A549 (cell line): ENCODE data around the gene ARL5C. TPM values are rescaled to one million over a fixed set of nuclear protein-coding genes. Genes with fewer than 3 reads are reported as not detected.

ENCODE experiments used
- ATAC-seq, 2 experiments: fragments of 200-7000 bp in 1 of 2; fragments of >200 bp in 1 of 2; cut with Nextera tagmentation in 1 of 2; cut with Tn5 transposase in 1 of 2; 3 replicates each; pipeline versions ENCODE4 v1.8.0 to v1.9.1; 2018 to 2020; ENCODE audit warnings: mild to moderate bottlenecking in 1 of 2, moderate library complexity in 1 of 2
- CTCF ChIA-PET: fragments of 300-600 bp; sonication (Branson Sonifier 250); formaldehyde crosslinking; extraction: SDS; loops from one replicate; lab custom pipeline; 2021; ENCODE audit warnings: antibody characterized with exemption, inconsistent platforms; lab: Yijun Ruan, JAX
- POLR2A ChIA-PET: fragments of 350-600 bp; formaldehyde crosslinking; extraction: SDS; loops from one replicate; lab custom pipeline; 2021; ENCODE audit warnings: antibody characterized with exemption, inconsistent platforms; lab: Yijun Ruan, JAX
- DNase-seq, 2 experiments: peaks; one replicate each; pipeline versions ENCODE4 v3.0.0 to v3.0.0-alpha.2; 2011 to 2016; ENCODE audit warnings: low read depth in 1 of 2, low spot score in 1 of 2
- FAIRE-seq: peaks from 2 replicates; lab custom pipeline; 2011; peaks lifted over from hg19 to GRCh38; lab: Jason Lieb, UNC
- H3K27ac ChIP-seq, 2 experiments: fragments of >200 bp; sonication (Bioruptor Twin); formaldehyde crosslinking; 3 replicates each; pipeline ENCODE4 v1.5.1; 2016 to 2017
- H3K4me1 ChIP-seq: fragments of >200 bp; sonication (Bioruptor Twin); formaldehyde crosslinking; 3 replicates; pipeline ENCODE4 v1.6.1; 2016
- H3K4me2 ChIP-seq: fragments of >200 bp; sonication (Bioruptor Twin); formaldehyde crosslinking; 3 replicates; pipeline ENCODE4 v1.6.1; 2016
- H3K4me3 ChIP-seq: fragments of >200 bp; sonication (Bioruptor Twin); formaldehyde crosslinking; 3 replicates; pipeline ENCODE4 v1.5.1; 2016
- H3K9me3 ChIP-seq: fragments of >200 bp; sonication (Bioruptor Twin); formaldehyde crosslinking; 3 replicates; pipeline ENCODE4 v1.6.1; 2016
- BHLHE40 ChIP-seq: IDR thresholded peaks from 2 replicates; pipeline ENCODE4 v1.6.1; 2012; ENCODE audit warnings: low read depth, low read length, inconsistent platforms
- CHD4 ChIP-seq: fragments of 200-600 bp; sonication (generic); IDR thresholded peaks from 2 replicates; pipeline ENCODE4 v1.6.1; 2016; ENCODE audit warnings: antibody characterized with exemption, mild to moderate bottlenecking, borderline replicate concordance
- EHMT2 ChIP-seq: fragments of 200-600 bp; sonication (generic); IDR thresholded peaks from 2 replicates; pipeline ENCODE4 v1.6.1; 2016; ENCODE audit warnings: antibody characterized with exemption, low read depth, mild to moderate bottlenecking, moderate library complexity
- ESRRA ChIP-seq: fragments of 150-350 bp; IDR thresholded peaks from 2 replicates; pipeline ENCODE4 v1.6.1; 2014; ENCODE audit warnings: mild to moderate bottlenecking, low read length, borderline replicate concordance
- FOSB ChIP-seq: fragments of 250-450 bp; sonication (Bioruptor Pico); IDR thresholded peaks from 2 replicates; pipeline ENCODE4 v1.5.0; 2020; ENCODE audit warnings: mild to moderate bottlenecking, moderate library complexity
- FOSL2 ChIP-seq, 2 experiments: fragments of 450-650 bp in 1 of 2; fragments of >200 bp in 1 of 2; sonication (Bioruptor Twin) in 1 of 2; formaldehyde crosslinking; IDR thresholded peaks; 2 replicates each; pipeline versions ENCODE4 v1.5.0 to v1.6.1; 2016 to 2020; ENCODE audit warnings: mild to moderate bottlenecking in 1 of 2, moderate library complexity in 1 of 2
- FOXS1 ChIP-seq: fragments of 250-450 bp; sonication (Bioruptor Pico); IDR thresholded peaks from 2 replicates; pipeline ENCODE4 v1.5.0; 2020; ENCODE audit warnings: mild to moderate bottlenecking, moderate library complexity
- HOXA7 ChIP-seq: fragments of 250-450 bp; sonication (Bioruptor Pico); IDR thresholded peaks from 2 replicates; pipeline ENCODE4 v1.5.0; 2020; ENCODE audit warnings: mild to moderate bottlenecking, moderate library complexity
- JUNB ChIP-seq: fragments of >200 bp; sonication (Bioruptor Twin); formaldehyde crosslinking; IDR thresholded peaks from 2 replicates; pipeline ENCODE4 v1.6.1; 2016
- KDM1A ChIP-seq: fragments of 200-600 bp; sonication (generic); IDR thresholded peaks from 2 replicates; pipeline ENCODE4 v1.6.1; 2016; ENCODE audit warnings: low read depth, mild to moderate bottlenecking
- MAFK ChIP-seq: fragments of 450-650 bp; IDR thresholded peaks from 2 replicates; pipeline ENCODE4 v1.6.1; 2014; ENCODE audit not compliant: partially characterized antibody
- MAZ ChIP-seq: fragments of 150-350 bp; IDR thresholded peaks from 2 replicates; pipeline ENCODE4 v1.6.1; 2014; ENCODE audit warnings: antibody characterized with exemption, low read depth, low read length, borderline replicate concordance
- MYC ChIP-seq: IDR thresholded peaks from 2 replicates; pipeline ENCODE4 v1.6.1; 2012; ENCODE audit warnings: mild to moderate bottlenecking, inconsistent platforms, low read length, improper control_type of control experiment, borderline replicate concordance
- NFE2L2 ChIP-seq: fragments of 150-350 bp; conservative IDR thresholded peaks from 2 replicates; pipeline ENCODE4 v1.6.1; 2014; ENCODE audit warnings: low read length
- PHF8 ChIP-seq: fragments of 200-600 bp; sonication (generic); IDR thresholded peaks from 2 replicates; pipeline ENCODE4 v1.6.1; 2016; ENCODE audit warnings: low read depth, mild to moderate bottlenecking, antibody characterized with exemption, moderate library complexity, borderline replicate concordance
- POLR2A ChIP-seq: IDR thresholded peaks from 2 replicates; pipeline ENCODE4 v1.6.1; 2012; ENCODE audit warnings: mild to moderate bottlenecking, low read length
- RAD21 ChIP-seq, 2 experiments: fragments of >200 bp in 1 of 2; sonication (Bioruptor Twin) in 1 of 2; formaldehyde crosslinking in 1 of 2; IDR thresholded peaks in 1 of 2; conservative IDR thresholded peaks in 1 of 2; 2 replicates in 1 of 2; 3 replicates in 1 of 2; pipeline ENCODE4 v1.6.1; 2012 to 2018; ENCODE audit warnings: inconsistent platforms in 1 of 2
- SREBF2 ChIP-seq: fragments of 450-650 bp; IDR thresholded peaks from 2 replicates; pipeline ENCODE4 v1.6.1; 2014; ENCODE audit warnings: mild to moderate bottlenecking, moderate library complexity
- TFCP2L1 ChIP-seq: fragments of 250-450 bp; sonication (Bioruptor Pico); IDR thresholded peaks from 2 replicates; pipeline ENCODE4 v1.5.0; 2021; ENCODE audit warnings: mild to moderate bottlenecking
- ZC3H11A ChIP-seq: fragments of 450-650 bp; IDR thresholded peaks from 2 replicates; pipeline ENCODE4 v1.6.1; 2014; ENCODE audit warnings: antibody characterized with exemption, mild to moderate bottlenecking
- ZFP36 ChIP-seq: fragments of 450-650 bp; IDR thresholded peaks from 2 replicates; pipeline ENCODE4 v1.6.1; 2014; ENCODE audit warnings: borderline replicate concordance; ENCODE audit not compliant: partially characterized antibody
- ZSCAN20 ChIP-seq: fragments of 250-450 bp; sonication (Bioruptor Pico); IDR thresholded peaks from 2 replicates; pipeline ENCODE4 v1.8.0; 2022; ENCODE audit warnings: mild to moderate bottlenecking, moderate library complexity
- WGBS: methylation state at CpG from one replicate; pipeline ENCODE4 v1.1.6; 2017; ENCODE audit errors: missing lambda C conversion rate; 5-methylcytosine and 5-hydroxymethylcytosine counted together
- polyA plus RNA-seq, 4 experiments: library from polyadenylated mRNA; depleted of rRNA in 3 of 4; stranded (reverse); fragments of >200 nt; fragmentation: RNase III in 1 of 4; extraction: RNeasy Plus Mini Kit Qiagen cat#74134 plus additional on column Dnase treatment in 1 of 4; gene quantifications; 2 replicates in 3 of 4; 3 replicates in 1 of 4; pipeline ENCODE4 v1.2.3, GENCODE V29; 2011 to 2017
- TF ChIP-seq, protein P1 (sequence below): IDR thresholded peaks from 2 replicates; pipeline ENCODE4 v1.6.1; 2012
- TF ChIP-seq, protein P2 (sequence below): fragments of 450-650 bp; IDR thresholded peaks from 2 replicates; pipeline ENCODE4 v1.6.1; 2014; ENCODE audit warnings: antibody characterized with exemption
- TF ChIP-seq, protein P3 (sequence below): IDR thresholded peaks from 2 replicates; pipeline ENCODE4 v1.6.1; 2012; ENCODE audit warnings: low read depth, borderline replicate concordance

ARL5C gene
- polyA plus RNA-seq, 2 of the 4 experiments (the other 2 are of a cell fraction), result not detected

DNA sequence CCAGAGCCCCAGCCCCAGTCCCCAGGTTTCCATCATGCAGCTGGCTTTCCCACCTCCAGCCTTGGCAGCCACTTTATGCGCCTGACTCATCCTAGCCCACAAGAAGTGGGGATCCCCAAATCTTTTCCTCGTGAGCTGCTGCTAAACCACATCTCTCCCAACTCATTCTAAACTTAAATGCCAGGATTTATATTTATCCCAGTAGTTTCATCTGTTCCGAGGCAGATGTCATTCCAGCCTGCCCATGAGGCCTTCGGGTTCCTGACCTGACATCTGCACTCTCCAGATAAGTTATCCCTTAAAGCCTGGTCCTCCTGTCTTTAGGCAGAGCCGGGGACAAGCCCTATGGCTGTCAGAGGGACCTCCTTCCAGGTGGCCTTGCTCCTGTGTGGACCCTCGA lies 31.1 kb downstream of the ARL5C start:
- H3K4me3 ChIP-seq, result no peak overlapping the region
- H3K27ac ChIP-seq, result no peak overlapping the region
- FAIRE-seq (no peak), ATAC-seq (no peak), DNase-seq (no peak)
- 0 out of 3 replicates have a peak, but pooled peaks cover 8% of the 10 kb centered on the region for H3K4me1 ChIP-seq
- ChIA-PET CTCF (interaction anchor here (0.9 to 2.0 kb wide), 8 partner anchors 10 to 152 kb away, joined by 3 to 5 read pairs (median 4); no protein-coding TSS in a partner anchor), POLR2A (no interaction called here)
- H3K4me2 ChIP-seq, result no peak overlapping the region
- no peaks in the 10 kb centered on the region for H3K9me3 ChIP-seq
- TF ChIP-seq POLR2A (no peak), FOSB (no peak), BHLHE40 (no peak), JUNB (no peak), PHF8 (no peak), ZFP36 (no peak), EHMT2 (no peak), ZSCAN20 (no peak), TFCP2L1 (CRISPR knock-in tag) (no peak), FOXS1 (CRISPR knock-in tag) (no peak), SREBF2 (no peak), ZC3H11A (no peak), MYC (no peak), ESRRA (no peak), MAZ (no peak), RAD21 (conservative IDR thresholded peaks at IDR 0.05 in 1 of 2, IDR thresholded peaks at IDR 0.05 in 1 of 2) (no peak)
- TF ChIP-seq, protein P1, sequence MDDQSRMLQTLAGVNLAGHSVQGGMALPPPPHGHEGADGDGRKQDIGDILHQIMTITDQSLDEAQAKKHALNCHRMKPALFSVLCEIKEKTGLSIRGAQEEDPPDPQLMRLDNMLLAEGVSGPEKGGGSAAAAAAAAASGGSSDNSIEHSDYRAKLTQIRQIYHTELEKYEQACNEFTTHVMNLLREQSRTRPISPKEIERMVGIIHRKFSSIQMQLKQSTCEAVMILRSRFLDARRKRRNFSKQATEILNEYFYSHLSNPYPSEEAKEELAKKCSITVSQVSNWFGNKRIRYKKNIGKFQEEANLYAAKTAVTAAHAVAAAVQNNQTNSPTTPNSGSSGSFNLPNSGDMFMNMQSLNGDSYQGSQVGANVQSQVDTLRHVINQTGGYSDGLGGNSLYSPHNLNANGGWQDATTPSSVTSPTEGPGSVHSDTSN, result no peak
- TF ChIP-seq, protein P2, sequence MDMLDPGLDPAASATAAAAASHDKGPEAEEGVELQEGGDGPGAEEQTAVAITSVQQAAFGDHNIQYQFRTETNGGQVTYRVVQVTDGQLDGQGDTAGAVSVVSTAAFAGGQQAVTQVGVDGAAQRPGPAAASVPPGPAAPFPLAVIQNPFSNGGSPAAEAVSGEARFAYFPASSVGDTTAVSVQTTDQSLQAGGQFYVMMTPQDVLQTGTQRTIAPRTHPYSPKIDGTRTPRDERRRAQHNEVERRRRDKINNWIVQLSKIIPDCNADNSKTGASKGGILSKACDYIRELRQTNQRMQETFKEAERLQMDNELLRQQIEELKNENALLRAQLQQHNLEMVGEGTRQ, result no peak
- WGBS, result 65% methylated on average over 6 of the region's 6 CpGs

DNA sequence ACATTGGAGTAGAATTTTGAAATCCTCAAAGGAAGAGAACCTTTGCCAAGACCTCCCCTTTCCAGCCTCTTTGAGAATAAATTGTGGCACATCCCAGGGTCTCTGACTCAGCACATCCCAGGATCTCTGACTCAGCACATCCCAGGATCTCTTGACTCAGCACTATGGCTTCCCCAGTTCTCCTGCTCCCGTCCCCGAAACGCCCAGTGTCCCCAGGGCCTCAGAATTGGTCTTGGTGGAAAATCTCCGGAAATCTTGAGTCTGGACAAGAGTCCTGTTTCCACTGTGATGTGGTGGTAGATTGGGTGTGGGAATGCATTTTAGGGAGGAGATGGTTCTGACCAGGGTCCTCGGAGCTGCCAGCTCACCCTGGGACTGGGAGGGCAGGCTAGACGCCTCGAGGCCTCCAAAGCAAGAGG lies 33.8 kb downstream of the ARL5C start:
- 93% methylated on average over 7 of the region's 7 CpGs for WGBS
- CTCF ChIA-PET, result no interaction called here
- Histone ChIP-seq H3K9me3 (no peaks in the 10 kb centered on the region), H3K4me3 (no peak overlapping the region), H3K27ac (peak overlapping the region in 1 of 2 experiments; percentile 49; a peak in 3 of 6 replicates), H3K4me2 (no peak overlapping the region), H3K4me1 (0 out of 3 replicates have a peak, but pooled peaks cover 8% of the 10 kb centered on the region)
- DNase-seq, result peak in 1 of 2 experiments; percentile 51
- no peak for FAIRE-seq
- peak; percentile 60 to 65; a peak in 3 of 6 replicates for ATAC-seq
- TF ChIP-seq NFE2L2, result peak; percentile 62
- TF ChIP-seq FOSL2 (IDR thresholded peaks at IDR 0.05), result no peak
- TF ChIP-seq FOSL2 (CRISPR knock-in tag; IDR thresholded peaks at IDR 0.05), result 0 out of 2 replicates have a peak, but pooled peaks have one; percentile 4
- peak; percentile 98 for TF ChIP-seq MAFK
- TF ChIP-seq, protein P3, sequence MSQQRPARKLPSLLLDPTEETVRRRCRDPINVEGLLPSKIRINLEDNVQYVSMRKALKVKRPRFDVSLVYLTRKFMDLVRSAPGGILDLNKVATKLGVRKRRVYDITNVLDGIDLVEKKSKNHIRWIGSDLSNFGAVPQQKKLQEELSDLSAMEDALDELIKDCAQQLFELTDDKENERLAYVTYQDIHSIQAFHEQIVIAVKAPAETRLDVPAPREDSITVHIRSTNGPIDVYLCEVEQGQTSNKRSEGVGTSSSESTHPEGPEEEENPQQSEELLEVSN, result no peak
- TF ChIP-seq KDM1A, result no peak
- no peak for TF ChIP-seq HOXA7 (CRISPR knock-in tag)
- TF ChIP-seq RAD21 (conservative IDR thresholded peaks at IDR 0.05 in 1 of 2, IDR thresholded peaks at IDR 0.05 in 1 of 2), result no peak
- TF ChIP-seq, protein P1, result no peak
- TF ChIP-seq CHD4, result no peak
- POLR2A ChIA-PET, result no interaction called here
